WI38 (cell line): ENCODE data around the gene RYR1.

Experiments
- H3K4me3 ChIP-seq: 2 replicates; pipeline ENCODE4 v1.5.1; 2011; ENCODE audit warnings: low read depth, mild to moderate bottlenecking, control low read depth, low read length
- TF ChIP-seq, protein P1 (sequence below): IDR thresholded peaks from 2 replicates; pipeline ENCODE4 v1.5.1; 2012; ENCODE audit warnings: low read depth, mild to moderate bottlenecking, control low read depth, low read length

RYR1 gene

GRCh38 chr19:38429055-38429810, 4.3 kb upstream of the RYR1 start:
- no peak overlapping the region for H3K4me3 ChIP-seq
- TF ChIP-seq, protein P1, sequence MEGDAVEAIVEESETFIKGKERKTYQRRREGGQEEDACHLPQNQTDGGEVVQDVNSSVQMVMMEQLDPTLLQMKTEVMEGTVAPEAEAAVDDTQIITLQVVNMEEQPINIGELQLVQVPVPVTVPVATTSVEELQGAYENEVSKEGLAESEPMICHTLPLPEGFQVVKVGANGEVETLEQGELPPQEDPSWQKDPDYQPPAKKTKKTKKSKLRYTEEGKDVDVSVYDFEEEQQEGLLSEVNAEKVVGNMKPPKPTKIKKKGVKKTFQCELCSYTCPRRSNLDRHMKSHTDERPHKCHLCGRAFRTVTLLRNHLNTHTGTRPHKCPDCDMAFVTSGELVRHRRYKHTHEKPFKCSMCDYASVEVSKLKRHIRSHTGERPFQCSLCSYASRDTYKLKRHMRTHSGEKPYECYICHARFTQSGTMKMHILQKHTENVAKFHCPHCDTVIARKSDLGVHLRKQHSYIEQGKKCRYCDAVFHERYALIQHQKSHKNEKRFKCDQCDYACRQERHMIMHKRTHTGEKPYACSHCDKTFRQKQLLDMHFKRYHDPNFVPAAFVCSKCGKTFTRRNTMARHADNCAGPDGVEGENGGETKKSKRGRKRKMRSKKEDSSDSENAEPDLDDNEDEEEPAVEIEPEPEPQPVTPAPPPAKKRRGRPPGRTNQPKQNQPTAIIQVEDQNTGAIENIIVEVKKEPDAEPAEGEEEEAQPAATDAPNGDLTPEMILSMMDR = no peak

- TF ChIP-seq, protein P1 = no peak
Measured at GRCh38 chr19:38429811-38430156, 3.7 kb upstream of the RYR1 start.

DNA sequence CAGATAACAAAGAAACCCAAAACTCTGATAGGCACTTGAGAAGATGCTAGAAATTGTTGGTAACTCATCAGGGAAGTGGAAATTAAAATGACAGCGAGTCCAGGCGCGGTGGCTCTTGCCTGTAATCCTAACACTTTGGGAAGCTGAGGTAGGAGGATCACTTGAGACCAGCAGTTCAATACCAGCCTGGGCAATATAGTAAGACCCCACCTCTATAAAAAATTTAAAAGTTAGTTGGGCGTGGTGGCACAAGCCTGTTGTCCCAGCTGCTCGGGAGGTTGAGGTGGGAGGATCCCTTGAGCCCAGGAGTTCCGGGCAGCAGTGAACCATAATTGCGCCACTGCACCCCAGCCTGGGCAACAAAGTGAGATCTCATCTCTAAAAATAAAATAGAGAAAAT, 2.6 kb upstream of the RYR1 start:
- no peak overlapping the region for H3K4me3 ChIP-seq
- TF ChIP-seq, protein P1 = no peak

More at GRCh38 chr19:38429811-38430156, 3.7 kb upstream of the RYR1 start:
- H3K4me3 ChIP-seq = no peak overlapping the region

DNA sequence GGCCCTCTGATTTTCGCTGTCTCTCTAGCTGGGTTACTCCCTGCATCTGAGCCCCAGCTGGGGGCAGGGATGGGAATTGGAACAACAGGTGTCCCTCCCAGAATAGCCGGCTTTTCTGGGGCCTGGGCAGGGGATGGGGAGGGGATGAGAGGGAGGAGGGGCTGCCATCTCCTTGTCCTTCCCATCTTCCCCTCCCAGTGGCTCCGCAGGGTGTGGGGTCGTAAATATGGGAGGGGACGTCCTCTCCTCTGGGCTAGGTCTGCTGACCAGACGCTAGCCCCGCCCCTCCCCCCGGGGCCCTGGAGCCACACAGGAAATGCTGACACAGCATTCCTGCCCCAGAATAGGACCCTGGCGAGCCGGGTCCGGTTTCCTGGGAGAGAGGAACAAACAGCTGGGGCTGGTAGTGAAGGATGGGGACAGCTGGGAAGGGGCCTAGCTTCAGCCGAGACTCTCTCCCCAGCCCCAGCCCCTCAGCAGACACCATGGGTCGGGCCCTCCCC, 1.1 kb downstream of the RYR1 start:
- TF ChIP-seq, protein P1 = no peak
- H3K4me3 ChIP-seq = no peak overlapping the region

DNA sequence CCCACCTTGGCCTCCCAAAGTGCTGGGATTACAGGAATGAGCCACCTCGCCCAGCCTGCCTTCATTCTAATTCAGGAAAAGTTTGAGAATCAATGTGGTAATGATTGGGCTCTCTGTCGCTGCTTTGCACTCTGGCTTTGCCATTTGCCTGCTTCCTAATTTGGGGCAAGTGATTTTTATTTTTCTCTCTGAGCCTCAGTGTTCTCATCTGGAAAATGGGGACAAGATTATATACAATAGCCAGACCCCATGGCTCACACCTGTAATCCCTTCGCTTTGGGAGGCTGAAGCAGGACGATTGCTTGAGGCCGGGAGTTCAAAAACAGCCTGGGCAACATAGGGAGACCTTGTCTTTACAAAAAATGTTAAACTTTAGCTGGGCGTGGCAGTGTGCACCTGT, 3.8 kb downstream of the RYR1 start:
- TF ChIP-seq, protein P1 = no peak
- no peak overlapping the region for H3K4me3 ChIP-seq

DNA sequence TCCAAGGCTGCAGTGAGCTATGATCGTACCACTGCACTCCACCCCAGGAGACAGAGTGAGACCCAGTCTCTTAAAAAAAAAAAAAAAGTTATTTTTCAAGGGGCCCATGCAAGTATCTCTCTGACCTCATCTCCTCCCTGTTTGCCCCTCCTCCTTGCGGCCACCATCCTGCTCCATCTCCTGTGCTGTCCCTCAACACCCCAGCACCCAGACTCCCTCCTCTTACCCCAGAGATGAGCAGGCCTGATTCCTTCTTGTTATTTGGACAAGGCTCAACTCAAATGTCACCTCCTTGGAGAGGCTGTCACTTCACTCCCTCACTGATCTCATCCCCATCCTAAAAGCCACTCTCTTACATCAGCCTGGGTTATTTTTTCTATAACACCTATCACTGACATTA, 4.4 kb downstream of the RYR1 start:
- TF ChIP-seq, protein P1 = no peak
- no peak overlapping the region for H3K4me3 ChIP-seq

- TF ChIP-seq, protein P1 = no peak
- H3K4me3 ChIP-seq = no peak overlapping the region
Measured at GRCh38 chr19:38440592-38440991, 7.1 kb downstream of the RYR1 start.
